AG09319 (cell line): ENCODE data around the gene RNU6-1.

Experiments used
- DNase-seq: peaks from one replicate; pipeline ENCODE4 v3.0.0-alpha.2; 2010; ENCODE audit warnings: low read depth; ENCODE audit errors: extremely low read depth
- TF ChIP-seq, protein P1 (sequence below): IDR thresholded peaks from 2 replicates; pipeline ENCODE4 v1.5.1; 2011; ENCODE audit warnings: low read depth, mild to moderate bottlenecking, inconsistent platforms, low read length, moderate library complexity

RNU6-1 gene

DNA sequence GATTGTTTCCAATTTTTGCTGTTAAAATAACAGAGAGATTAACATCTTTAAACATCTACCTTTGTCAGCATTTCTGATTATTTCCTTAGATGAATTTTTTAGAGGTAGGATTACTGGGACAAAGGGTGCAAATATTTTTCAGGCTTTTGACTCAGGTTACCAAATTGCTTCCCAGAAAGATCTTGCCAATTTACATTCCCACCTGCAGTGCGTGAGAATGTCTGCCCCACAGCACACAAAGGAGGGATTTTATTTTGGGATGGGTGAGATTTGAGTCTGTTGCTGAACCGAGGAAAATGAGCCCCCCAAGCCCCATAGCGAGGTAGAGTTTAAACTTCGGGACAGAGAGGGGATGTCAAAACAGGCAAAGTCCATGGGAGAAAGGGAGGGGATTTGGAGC is 25.9 kb upstream of the RNU6-1 start:
- no peak for DNase-seq
- TF ChIP-seq, protein P1, sequence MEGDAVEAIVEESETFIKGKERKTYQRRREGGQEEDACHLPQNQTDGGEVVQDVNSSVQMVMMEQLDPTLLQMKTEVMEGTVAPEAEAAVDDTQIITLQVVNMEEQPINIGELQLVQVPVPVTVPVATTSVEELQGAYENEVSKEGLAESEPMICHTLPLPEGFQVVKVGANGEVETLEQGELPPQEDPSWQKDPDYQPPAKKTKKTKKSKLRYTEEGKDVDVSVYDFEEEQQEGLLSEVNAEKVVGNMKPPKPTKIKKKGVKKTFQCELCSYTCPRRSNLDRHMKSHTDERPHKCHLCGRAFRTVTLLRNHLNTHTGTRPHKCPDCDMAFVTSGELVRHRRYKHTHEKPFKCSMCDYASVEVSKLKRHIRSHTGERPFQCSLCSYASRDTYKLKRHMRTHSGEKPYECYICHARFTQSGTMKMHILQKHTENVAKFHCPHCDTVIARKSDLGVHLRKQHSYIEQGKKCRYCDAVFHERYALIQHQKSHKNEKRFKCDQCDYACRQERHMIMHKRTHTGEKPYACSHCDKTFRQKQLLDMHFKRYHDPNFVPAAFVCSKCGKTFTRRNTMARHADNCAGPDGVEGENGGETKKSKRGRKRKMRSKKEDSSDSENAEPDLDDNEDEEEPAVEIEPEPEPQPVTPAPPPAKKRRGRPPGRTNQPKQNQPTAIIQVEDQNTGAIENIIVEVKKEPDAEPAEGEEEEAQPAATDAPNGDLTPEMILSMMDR: no peak

DNA sequence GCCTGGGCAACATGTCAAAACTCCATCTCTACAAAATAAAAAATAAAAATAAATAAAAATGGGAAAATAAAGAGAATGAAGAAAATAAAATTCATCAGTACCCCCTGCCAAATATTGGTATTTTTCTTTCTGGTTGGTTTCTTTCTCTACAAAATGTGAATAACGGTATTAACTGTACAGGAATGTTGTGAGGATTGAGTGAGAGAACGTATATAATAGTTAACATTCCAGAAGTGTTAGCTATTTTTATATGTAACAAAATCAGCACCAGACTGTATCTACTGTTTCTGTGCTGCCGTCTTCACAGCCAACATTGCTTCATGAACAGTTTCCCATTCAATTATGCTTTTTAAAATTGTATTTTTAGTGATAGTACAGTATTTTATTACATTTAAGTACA is 25.5 kb upstream of the RNU6-1 start:
- DNase-seq: no peak
- TF ChIP-seq, protein P1: no peak

DNA sequence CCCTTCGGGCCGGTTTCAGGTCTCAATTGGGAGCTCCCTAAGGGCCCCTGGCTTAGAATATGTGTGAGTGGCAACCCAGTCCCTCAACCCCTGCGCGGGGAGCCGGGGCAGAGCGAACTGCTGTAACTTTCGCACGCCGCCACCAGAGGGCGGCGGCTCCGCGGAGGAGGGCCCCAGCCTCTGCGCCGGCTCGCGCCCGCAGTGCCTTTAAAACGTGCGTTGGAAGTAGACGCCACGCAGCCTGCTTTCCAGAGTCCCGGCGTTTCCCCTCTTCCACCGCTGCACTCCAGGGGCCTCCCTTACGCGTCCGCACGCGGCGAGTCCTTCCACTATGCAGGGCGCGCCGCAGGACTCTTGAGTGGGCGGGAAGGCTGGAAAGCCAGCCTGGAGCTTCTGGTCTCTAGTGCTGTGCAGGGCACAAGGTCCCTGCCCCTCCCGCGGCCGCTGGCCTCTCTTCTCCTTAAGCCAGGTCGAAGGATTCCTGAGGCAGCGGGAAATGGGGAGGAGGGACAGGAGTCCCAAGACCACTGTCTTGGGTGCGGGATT is 23.7 kb upstream of the RNU6-1 start:
- TF ChIP-seq, protein P1: peak; percentile 88
- no peak for DNase-seq

DNA sequence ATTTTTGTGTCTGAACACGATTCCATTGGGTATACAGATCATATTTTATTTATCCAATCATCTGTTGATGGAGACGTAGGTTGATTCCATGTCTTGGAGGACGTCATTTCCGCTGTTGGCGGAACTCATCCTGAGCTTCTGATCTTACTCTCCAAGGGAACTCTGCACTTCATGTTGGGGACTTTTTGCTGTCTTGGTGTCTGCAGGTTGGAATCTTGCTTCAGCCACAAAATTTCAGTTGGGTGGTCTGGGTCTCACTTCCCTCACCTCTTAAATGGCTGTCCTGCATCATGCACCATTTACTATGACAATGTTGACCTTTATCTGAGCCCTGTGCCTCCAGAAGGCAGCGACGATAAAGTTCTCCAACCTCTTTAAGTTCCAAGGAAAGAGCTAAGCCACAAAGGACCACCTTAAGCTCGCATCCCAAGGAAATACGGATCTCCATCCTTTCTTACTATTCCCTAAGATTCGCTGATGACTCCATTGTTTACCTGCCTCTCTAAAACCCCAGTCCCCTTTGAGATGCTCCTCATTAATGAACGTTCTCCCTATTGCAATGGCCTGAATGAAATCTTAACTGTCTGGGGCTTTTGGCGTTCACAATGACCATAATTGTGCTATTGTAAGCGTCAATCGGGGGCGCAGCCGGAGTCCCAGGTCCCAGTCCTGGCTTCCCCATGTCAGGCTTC is 23.1 kb upstream of the RNU6-1 start:
- no peak for DNase-seq
- TF ChIP-seq, protein P1: no peak

DNA sequence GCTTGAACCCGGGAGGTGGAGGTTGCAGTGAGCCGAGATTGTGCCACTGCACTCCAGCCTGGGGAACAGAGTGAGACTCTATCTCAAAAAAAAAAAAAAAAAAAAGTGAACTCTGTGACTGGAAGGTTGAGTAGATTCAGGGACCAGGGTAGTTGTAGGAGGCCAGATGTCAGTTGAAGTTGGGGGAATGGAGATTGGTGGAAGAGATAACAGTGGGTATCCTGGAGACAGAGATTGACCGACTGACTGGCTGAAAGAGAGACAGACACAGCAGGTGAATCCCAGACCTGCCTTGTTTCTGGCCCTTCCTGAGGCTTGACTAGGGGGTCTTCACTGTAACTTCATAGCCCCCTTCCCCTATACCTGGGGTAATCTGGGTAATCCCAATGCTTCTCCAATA is 22.1 kb upstream of the RNU6-1 start:
- DNase-seq: no peak
- TF ChIP-seq, protein P1: no peak

DNA sequence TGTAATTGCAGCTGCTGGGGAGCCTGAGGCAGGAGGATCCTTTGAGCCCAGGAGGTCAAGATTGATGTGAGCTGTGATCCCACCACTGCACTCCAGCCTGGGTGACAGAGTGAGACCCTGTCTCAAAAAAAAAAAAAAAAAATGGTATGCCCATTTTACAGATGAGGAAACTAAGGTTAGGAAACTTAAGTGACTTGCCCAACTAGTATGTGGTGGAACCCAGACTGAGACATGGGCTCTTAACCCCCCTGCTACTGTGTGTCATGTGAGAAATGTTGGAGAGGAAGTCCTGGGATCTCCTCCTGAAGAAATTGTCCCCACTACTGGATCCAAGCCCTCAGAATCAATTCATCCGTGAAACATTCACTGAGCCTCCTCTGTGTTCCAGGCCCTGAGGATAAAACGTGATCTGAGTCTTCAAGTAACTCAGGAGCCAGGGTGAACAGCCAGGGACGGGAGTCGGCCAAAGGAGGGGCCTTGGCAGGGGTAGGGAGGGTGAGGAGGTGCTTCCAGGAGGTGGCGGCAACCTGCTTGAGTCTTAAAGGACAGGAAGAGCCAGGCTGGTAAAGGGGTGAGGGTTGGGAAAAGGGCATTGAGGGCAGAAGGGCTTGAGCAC is 19.6 kb upstream of the RNU6-1 start:
- no peak for DNase-seq
- TF ChIP-seq, protein P1: no peak

DNA sequence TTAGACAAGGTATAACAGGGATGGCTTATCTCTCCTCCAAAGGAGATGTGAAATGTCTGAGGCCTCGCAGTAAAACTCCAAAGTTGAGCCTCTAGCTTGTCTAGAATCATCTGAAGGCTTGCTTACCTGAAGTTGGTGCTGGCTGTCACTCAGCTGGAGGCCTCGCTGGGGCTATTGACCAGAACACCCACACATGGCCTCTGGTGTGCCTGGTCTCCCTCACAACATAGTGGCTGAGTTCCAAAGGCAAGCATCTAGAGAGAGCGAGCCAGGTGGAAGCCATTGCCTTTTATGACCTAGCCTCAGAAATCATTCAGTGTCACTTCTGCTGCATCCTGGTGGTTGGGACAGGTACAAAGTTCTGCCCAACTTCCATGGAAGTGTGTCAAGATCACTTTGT is 17.4 kb upstream of the RNU6-1 start:
- TF ChIP-seq, protein P1: no peak
- DNase-seq: no peak
